AG04450 (cell line): ENCODE measurements around the gene MLIP. TPM values are rescaled to one million over a fixed set of nuclear protein-coding genes. Genes with fewer than 3 reads are reported as not detected.

Experiments used
- CTCF ChIA-PET: fragments of 300-600, 350-600 bp; formaldehyde crosslinking; extraction: SDS; loops from one replicate; lab custom pipeline; 2022; ENCODE audit warnings: antibody characterized with exemption, inconsistent platforms; lab: Charles Lee
- POLR2A ChIA-PET: fragments of 350-600 bp; formaldehyde crosslinking; extraction: SDS; loops from one replicate; lab custom pipeline; 2021; ENCODE audit warnings: antibody characterized with exemption, inconsistent platforms; lab: Yijun Ruan, JAX
- DNase-seq: peaks from one replicate; pipeline ENCODE4 v3.0.0-alpha.2; 2011; ENCODE audit warnings: low read depth, low spot score
- H3K27ac ChIP-seq: one replicate; pipeline ENCODE4 v1.5.1; 2012; ENCODE audit warnings: low read depth, low read length, control low read depth
- H3K27me3 ChIP-seq: one replicate; pipeline ENCODE4 v1.6.0; 2012; ENCODE audit warnings: low read length; ENCODE audit not compliant: control insufficient read depth, insufficient read depth
- H3K4me3 ChIP-seq: 2 replicates; pipeline ENCODE4 v1.5.1; 2011; ENCODE audit warnings: mild to moderate bottlenecking, low read depth, low read length, control low read depth
- H3K9me3 ChIP-seq: 2 replicates; pipeline ENCODE4 v1.5.1; 2012; ENCODE audit warnings: low read length; ENCODE audit not compliant: control insufficient read depth, insufficient read depth
- polyA plus RNA-seq: library from polyadenylated mRNA; depleted of rRNA; stranded (reverse); fragments of >200 nt; gene quantifications from 2 replicates; pipeline ENCODE4 v1.2.3, GENCODE V29; 2011
- TF ChIP-seq, protein P1 (sequence below): IDR thresholded peaks from 2 replicates; pipeline ENCODE4 v1.5.1; 2011; ENCODE audit warnings: low read depth, low read length, control low read depth, inconsistent platforms

The MLIP gene
- polyA plus RNA-seq, 1 experiment, result not detected

DNA sequence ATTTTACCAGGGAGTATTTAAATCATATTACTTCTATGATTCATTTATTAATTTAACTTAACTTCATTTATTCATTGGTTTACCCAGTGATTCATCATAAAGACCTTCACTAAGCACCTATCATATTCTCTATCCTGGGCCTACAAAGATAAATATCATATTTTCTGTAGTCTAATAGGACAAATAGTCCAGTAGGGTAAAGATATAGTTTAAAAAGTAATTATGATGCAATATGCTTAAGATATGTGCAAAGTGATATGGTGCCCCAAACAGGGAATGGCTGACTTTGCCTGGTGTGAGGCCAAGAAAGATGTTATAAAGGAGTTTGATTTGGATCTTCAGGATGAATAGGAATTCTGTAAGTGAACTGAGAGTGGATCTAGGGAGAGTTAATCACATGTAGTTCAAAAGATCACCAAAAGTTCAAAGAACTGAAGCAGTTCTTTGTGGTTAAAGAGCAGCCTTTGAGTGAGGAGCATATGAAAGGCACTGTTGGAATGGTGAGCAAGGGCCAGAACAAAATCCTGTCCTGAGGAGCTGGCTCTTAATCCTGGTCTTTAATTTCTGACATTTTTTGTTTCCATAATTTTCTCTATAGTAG is 45.5 kb downstream of the MLIP start:
- POLR2A ChIA-PET, result no interaction called here
- CTCF ChIA-PET, result no interaction called here
- no peaks in the 10 kb centered on the region for H3K27me3 ChIP-seq
- no peak for DNase-seq
- H3K4me3 ChIP-seq, result no peak overlapping the region
- H3K27ac ChIP-seq, result no peak overlapping the region
- TF ChIP-seq, protein P1, sequence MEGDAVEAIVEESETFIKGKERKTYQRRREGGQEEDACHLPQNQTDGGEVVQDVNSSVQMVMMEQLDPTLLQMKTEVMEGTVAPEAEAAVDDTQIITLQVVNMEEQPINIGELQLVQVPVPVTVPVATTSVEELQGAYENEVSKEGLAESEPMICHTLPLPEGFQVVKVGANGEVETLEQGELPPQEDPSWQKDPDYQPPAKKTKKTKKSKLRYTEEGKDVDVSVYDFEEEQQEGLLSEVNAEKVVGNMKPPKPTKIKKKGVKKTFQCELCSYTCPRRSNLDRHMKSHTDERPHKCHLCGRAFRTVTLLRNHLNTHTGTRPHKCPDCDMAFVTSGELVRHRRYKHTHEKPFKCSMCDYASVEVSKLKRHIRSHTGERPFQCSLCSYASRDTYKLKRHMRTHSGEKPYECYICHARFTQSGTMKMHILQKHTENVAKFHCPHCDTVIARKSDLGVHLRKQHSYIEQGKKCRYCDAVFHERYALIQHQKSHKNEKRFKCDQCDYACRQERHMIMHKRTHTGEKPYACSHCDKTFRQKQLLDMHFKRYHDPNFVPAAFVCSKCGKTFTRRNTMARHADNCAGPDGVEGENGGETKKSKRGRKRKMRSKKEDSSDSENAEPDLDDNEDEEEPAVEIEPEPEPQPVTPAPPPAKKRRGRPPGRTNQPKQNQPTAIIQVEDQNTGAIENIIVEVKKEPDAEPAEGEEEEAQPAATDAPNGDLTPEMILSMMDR, result no peak
- H3K9me3 ChIP-seq, result no peaks in the 10 kb centered on the region

DNA sequence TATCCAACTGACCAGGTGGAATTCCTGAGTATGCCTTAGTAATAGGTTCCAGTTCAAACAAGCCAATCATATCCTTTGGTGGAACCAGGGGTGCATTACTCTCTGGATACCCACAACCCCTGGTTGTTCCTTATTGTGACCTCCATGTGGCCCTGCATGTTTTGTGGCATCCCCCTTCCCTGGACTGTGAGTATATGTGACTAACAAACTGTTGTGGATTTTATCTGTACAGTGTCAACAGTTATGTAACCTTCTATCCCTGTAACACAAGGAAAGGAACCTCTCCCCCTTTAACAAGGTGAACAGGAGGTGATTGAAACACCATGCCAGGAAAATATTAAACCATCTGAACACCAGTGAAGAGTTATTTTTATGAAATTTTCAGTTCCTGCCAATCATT is 46.2 kb downstream of the MLIP start:
- no peak for DNase-seq
- no peaks in the 10 kb centered on the region for H3K27me3 ChIP-seq
- no peak overlapping the region for H3K27ac ChIP-seq
- CTCF ChIA-PET, result no interaction called here
- POLR2A ChIA-PET, result no interaction called here
- no peak overlapping the region for H3K4me3 ChIP-seq
- TF ChIP-seq, protein P1, result no peak
- no peaks in the 10 kb centered on the region for H3K9me3 ChIP-seq

DNA sequence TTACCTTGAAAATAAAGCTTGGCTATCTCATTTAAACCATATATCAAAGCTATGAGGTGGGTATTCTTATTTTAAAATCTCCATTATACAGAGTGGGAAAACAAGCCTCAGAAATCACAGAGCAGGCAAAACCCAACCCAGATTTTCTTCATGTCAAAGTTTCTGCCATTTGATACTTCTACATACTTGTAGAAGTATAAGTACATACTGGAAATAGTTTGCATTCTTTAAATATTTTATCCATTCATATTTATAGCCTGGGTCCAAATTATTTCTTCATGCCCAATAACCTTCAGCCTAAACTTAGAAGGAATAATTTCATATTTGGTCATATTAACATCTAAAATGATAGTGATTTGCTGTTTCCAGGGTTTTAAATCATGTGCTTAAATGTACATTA is 61.8 kb downstream of the MLIP start:
- POLR2A ChIA-PET, result no interaction called here
- TF ChIP-seq, protein P1, result no peak
- Histone ChIP-seq H3K27me3 (no peaks in the 10 kb centered on the region), H3K4me3 (no peak overlapping the region), H3K9me3 (no peaks in the 10 kb centered on the region), H3K27ac (no peak overlapping the region)
- CTCF ChIA-PET, result no interaction called here
- DNase-seq, result no peak

DNA sequence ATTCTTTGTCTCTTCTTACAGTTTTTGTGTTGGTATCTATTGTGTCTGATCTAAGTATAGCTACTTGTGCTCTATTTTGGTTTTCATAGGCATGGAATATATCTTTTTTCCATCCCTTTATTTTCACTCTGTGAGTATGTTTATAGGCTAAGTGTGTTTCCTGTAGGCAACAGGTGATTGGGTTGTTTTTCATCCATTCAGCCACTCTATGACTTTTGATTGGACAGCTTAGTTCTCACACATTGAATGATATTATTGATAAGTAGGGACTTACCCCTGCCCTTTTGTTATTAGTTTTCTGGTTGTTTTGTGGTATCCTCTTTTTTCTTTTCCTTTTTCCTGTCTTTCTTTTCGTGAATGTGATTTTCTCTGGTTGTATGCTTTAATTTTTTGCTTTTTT is 67.9 kb downstream of the MLIP start:
- TF ChIP-seq, protein P1, result no peak
- H3K4me3 ChIP-seq, result no peak overlapping the region
- DNase-seq, result no peak
- H3K27ac ChIP-seq, result no peak overlapping the region
- no peaks in the 10 kb centered on the region for H3K27me3 ChIP-seq
- H3K9me3 ChIP-seq, result no peaks in the 10 kb centered on the region
- CTCF ChIA-PET, result no interaction called here
- POLR2A ChIA-PET, result no interaction called here

DNA sequence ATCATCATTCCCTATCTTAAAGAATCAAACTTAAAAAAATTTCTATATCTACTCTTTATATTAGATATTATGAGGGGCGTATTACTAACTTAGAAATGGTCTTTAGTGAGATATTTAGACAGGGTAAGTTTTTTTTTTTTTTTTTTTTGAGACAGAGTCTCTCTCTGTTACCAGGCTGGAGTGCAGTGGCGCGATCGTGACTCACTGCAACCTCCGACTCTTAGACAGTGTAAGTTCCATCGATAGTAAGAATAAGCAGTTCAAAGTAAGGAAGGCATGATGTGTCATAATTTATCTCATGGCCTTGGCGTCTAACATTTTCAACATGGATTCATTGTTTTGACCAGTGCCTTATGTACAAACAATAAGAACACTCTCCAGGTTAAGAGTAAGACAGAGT is 72.4 kb downstream of the MLIP start:
- ChIA-PET POLR2A (no interaction called here), CTCF (no interaction called here)
- H3K9me3 ChIP-seq, result no peaks in the 10 kb centered on the region
- H3K27me3 ChIP-seq, result no peaks in the 10 kb centered on the region
- no peak for DNase-seq
- TF ChIP-seq, protein P1, result no peak
- H3K4me3 ChIP-seq, result no peak overlapping the region
- H3K27ac ChIP-seq, result no peak overlapping the region
